ENCODE data around the gene WASF3. TPM values are rescaled to one million over a fixed set of nuclear protein-coding genes. Genes with fewer than 3 reads are reported as not detected.
A peak's percentile ranks its signal among the peaks of the same experiment; 100 is the strongest.

WASF3 gene
- total and polyA plus RNA-seq, 2 donors from 2014 or later = 3.7 to 18.5 TPM

- H3K27ac ChIP-seq (ENCODE audit: low read depth in 2 of 2, low read length in 2 of 2) = no peak overlapping the region
- DNase-seq = no peak
- H3K4me3 ChIP-seq (ENCODE audit: low read length in 3 of 3) = no peak overlapping the region
- no peak overlapping the region for H3K9ac ChIP-seq (ENCODE audit: low read length in 3 of 3)
- no peaks in the 10 kb centered on the region for H3K27me3 ChIP-seq (ENCODE audit: control insufficient read depth, insufficient read depth, low read length)
- peaks cover 0 to 3% (median 2%) of the 10 kb centered on the region in 3 donors for H3K4me1 ChIP-seq (ENCODE audit: control insufficient read depth in 2 of 3, insufficient read depth in 2 of 3, low read depth in 1 of 3, low read length in 3 of 3)
- no peaks in the 10 kb centered on the region for H3K9me3 ChIP-seq (ENCODE audit: control insufficient read depth in 2 of 3, insufficient read depth in 1 of 3, low read length in 3 of 3)
- no peak for FAIRE-seq
- H3K36me3 ChIP-seq (ENCODE audit: control insufficient read depth in 2 of 3, insufficient read depth in 3 of 3, low read length in 3 of 3) = no peaks in the 10 kb centered on the region
- TF ChIP-seq CTCF (IDR thresholded peaks at IDR 0.05; ENCODE audit: borderline replicate concordance, extremely low read depth, insufficient read depth) = no peak
- intact Hi-C loops (cut with DNase I) = loop anchor here (10.0 kb wide), 1 partner anchor 211 kb away; no protein-coding TSS in a partner anchor
Measured at GRCh38 chr13:26695891-26696311, 138.4 kb downstream of the WASF3 start.

- H3K9me3 ChIP-seq (ENCODE audit: control insufficient read depth in 2 of 3, insufficient read depth in 1 of 3, low read length in 3 of 3) = no peaks in the 10 kb centered on the region
- no peak for FAIRE-seq
- no peak overlapping the region for H3K9ac ChIP-seq (ENCODE audit: low read length in 3 of 3)
- no peaks in the 10 kb centered on the region for H3K27me3 ChIP-seq (ENCODE audit: control insufficient read depth, insufficient read depth, low read length)
- H3K4me1 ChIP-seq (ENCODE audit: control insufficient read depth in 2 of 3, insufficient read depth in 2 of 3, low read depth in 1 of 3, low read length in 3 of 3) = peaks cover 0 to 3% (median 2%) of the 10 kb centered on the region in 3 donors
- intact Hi-C loops (cut with DNase I) = loop anchor here (10.0 kb wide), 1 partner anchor 213 kb away; no protein-coding TSS in a partner anchor
- H3K27ac ChIP-seq (ENCODE audit: low read depth in 2 of 2, low read length in 2 of 2) = no peak overlapping the region
- no peak overlapping the region for H3K4me3 ChIP-seq (ENCODE audit: low read length in 3 of 3)
- TF ChIP-seq CTCF (IDR thresholded peaks at IDR 0.05; ENCODE audit: borderline replicate concordance, extremely low read depth, insufficient read depth) = no peak
- DNase-seq = no peak
- H3K36me3 ChIP-seq (ENCODE audit: control insufficient read depth in 2 of 3, insufficient read depth in 3 of 3, low read length in 3 of 3) = no peaks in the 10 kb centered on the region
Measured at GRCh38 chr13:26697069-26697955, 139.8 kb downstream of the WASF3 start.

GRCh38 chr13:26698392-26699196, 141.1 kb downstream of the WASF3 start:
- Histone ChIP-seq H3K4me3 (ENCODE audit: low read length in 3 of 3) (peak overlapping the region in 2 of 3 donors; percentile 13 to 40), H3K36me3 (ENCODE audit: control insufficient read depth in 2 of 3, insufficient read depth in 3 of 3, low read length in 3 of 3) (no peaks in the 10 kb centered on the region), H3K9me3 (ENCODE audit: control insufficient read depth in 2 of 3, insufficient read depth in 1 of 3, low read length in 3 of 3) (no peaks in the 10 kb centered on the region), H3K4me1 (ENCODE audit: control insufficient read depth in 2 of 3, insufficient read depth in 2 of 3, low read depth in 1 of 3, low read length in 3 of 3) (peaks cover 0 to 3% (median 2%) of the 10 kb centered on the region in 3 donors), H3K9ac (ENCODE audit: low read length in 3 of 3) (no peak overlapping the region), H3K27ac (ENCODE audit: low read depth in 2 of 2, low read length in 2 of 2) (no peak overlapping the region), H3K27me3 (ENCODE audit: control insufficient read depth, insufficient read depth, low read length) (no peaks in the 10 kb centered on the region)
- FAIRE-seq = peak; percentile 52
- peak; percentile 89 to 94 (median 91) for DNase-seq
- peak; percentile 98 for TF ChIP-seq CTCF (IDR thresholded peaks at IDR 0.05; ENCODE audit: borderline replicate concordance, extremely low read depth, insufficient read depth)
- intact Hi-C loops (cut with DNase I) = loop anchor here (10.0 kb wide), 1 partner anchor 214 kb away; no protein-coding TSS in a partner anchor
